Ishikawa (cell line): Measurements from ENCODE around the gene PRDM4.

Experiments used
- EP300 ChIP-seq: IDR thresholded peaks from 2 replicates; pipeline ENCODE4 v1.6.1; 2012; ENCODE audit warnings: borderline replicate concordance
- TAF1 ChIP-seq: IDR thresholded peaks from 2 replicates; pipeline ENCODE4 v1.6.1; 2012; ENCODE audit warnings: low read depth, mild to moderate bottlenecking
- YY1 ChIP-seq: IDR thresholded peaks from 2 replicates; pipeline ENCODE4 v1.6.1; 2012; ENCODE audit warnings: low read depth

GRCh38 chr12:107684029-107684795 is 76.7 kb downstream of the PRDM4 start:
- TF ChIP-seq EP300 (no peak), TAF1 (no peak), YY1 (no peak)
